ENCODE measurements around the gene NEUROG1. TPM values are rescaled to one million over a fixed set of nuclear protein-coding genes. Genes with fewer than 3 reads are reported as not detected.

NEUROG1 gene
- total RNA-seq, 1 experiment from 2014 or later = not detected

DNA sequence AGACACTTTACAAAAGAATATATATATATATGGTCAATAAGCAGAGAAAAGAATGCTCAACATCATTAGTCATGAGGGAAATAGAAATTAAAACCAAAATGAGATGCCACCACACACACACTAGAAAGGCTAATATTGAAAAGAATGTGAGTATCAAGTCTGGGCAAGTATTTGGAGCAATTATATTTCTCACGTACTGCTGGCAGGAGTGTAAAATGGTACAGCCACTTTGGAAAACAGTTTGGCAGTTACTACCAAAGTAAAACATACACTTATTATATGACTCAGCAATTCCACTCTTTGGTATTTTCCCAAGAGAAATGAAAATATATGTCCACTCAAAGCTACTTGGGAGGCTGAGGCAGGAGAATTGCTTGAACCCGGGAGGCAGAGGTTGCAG lies 29.8 kb downstream of the NEUROG1 start:
- H3K27ac ChIP-seq (ENCODE audit: low read depth, low read length, poor library complexity, severe bottlenecking) = no peak overlapping the region
- intact Hi-C loops (cut with micrococcal nuclease; ENCODE audit: unreplicated experiment) = no loop called here
- POLR2A ChIA-PET (ENCODE audit: low non-redundant PET) = interaction anchor here (0.7 kb wide), 1 partner anchor 23 kb away, joined by 14 read pairs; no protein-coding TSS in a partner anchor
- H3K9me3 ChIP-seq (ENCODE audit: low read depth, low read length, poor library complexity, severe bottlenecking) = no peaks in the 10 kb centered on the region
- TF ChIP-seq CTCF (conservative IDR thresholded peaks at IDR 0.05; ENCODE audit: low read depth, low read length) = no peak
- TF ChIP-seq EZH2 (IDR thresholded peaks at IDR 0.05; ENCODE audit: borderline replicate concordance, low read depth, low read length, poor library complexity, severe bottlenecking) = no peak
- BruUV-seq (replicated peaks) = no TSS peak
- DNase-seq (ENCODE audit: low spot score) = no peak
- H3K4me1 ChIP-seq (ENCODE audit: insufficient read depth, low read length, poor library complexity, severe bottlenecking) = no peaks in the 10 kb centered on the region
- no peaks in the 10 kb centered on the region for H3K36me3 ChIP-seq (ENCODE audit: insufficient read depth, low read length, poor library complexity, severe bottlenecking)
- CTCF ChIA-PET = no interaction called here
- no peak overlapping the region for H3K4me3 ChIP-seq (ENCODE audit: low read depth, low read length, poor library complexity, severe bottlenecking)
- H3K27me3 ChIP-seq (replicated peaks; ENCODE audit: insufficient read depth, low read depth, low read length, poor library complexity) = peaks cover 31% of the 10 kb centered on the region

DNA sequence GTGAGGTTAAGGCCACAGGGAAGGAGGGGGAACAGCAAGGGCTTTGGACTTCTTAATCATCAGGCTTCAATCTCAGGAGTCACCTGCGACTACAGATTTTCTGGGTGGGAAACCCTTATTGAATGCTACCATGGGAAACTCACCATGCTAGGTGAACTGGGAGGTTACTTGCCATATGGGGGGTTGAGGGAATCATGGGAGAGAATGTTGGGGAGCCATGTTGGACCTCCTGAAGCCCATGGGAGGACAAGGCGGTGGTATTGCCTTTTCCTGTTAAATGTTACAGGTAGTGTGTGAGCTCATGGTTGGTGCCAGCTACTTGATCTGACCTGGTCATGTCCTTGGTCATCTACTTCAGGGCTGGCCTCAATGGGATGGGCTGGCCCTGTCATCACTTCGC lies 31.4 kb downstream of the NEUROG1 start:
- TF ChIP-seq CTCF (conservative IDR thresholded peaks at IDR 0.05; ENCODE audit: low read depth, low read length) (no peak), EZH2 (IDR thresholded peaks at IDR 0.05; ENCODE audit: borderline replicate concordance, low read depth, low read length, poor library complexity, severe bottlenecking) (no peak)
- H3K9me3 ChIP-seq (ENCODE audit: low read depth, low read length, poor library complexity, severe bottlenecking) = no peaks in the 10 kb centered on the region
- ChIA-PET CTCF (no interaction called here), POLR2A (ENCODE audit: low non-redundant PET) (no interaction called here)
- H3K36me3 ChIP-seq (ENCODE audit: insufficient read depth, low read length, poor library complexity, severe bottlenecking) = no peaks in the 10 kb centered on the region
- no peak for DNase-seq (ENCODE audit: low spot score)
- no peaks in the 10 kb centered on the region for H3K4me1 ChIP-seq (ENCODE audit: insufficient read depth, low read length, poor library complexity, severe bottlenecking)
- peaks cover 15% of the 10 kb centered on the region for H3K27me3 ChIP-seq (replicated peaks; ENCODE audit: insufficient read depth, low read depth, low read length, poor library complexity)
- H3K27ac ChIP-seq (ENCODE audit: low read depth, low read length, poor library complexity, severe bottlenecking) = no peak overlapping the region
- no peak overlapping the region for H3K4me3 ChIP-seq (ENCODE audit: low read depth, low read length, poor library complexity, severe bottlenecking)
- BruUV-seq (replicated peaks) = no TSS peak
- intact Hi-C loops (cut with micrococcal nuclease; ENCODE audit: unreplicated experiment) = no loop called here

- DNase-seq (ENCODE audit: low spot score) = no peak
- CTCF ChIA-PET = no interaction called here
Observed at GRCh38 chr5:135503871-135504270, 31.9 kb downstream of the NEUROG1 start.

More at GRCh38 chr5:135503871-135504270, 31.9 kb downstream of the NEUROG1 start:
- POLR2A ChIA-PET (ENCODE audit: low non-redundant PET) = no interaction called here
- H3K27me3 ChIP-seq (replicated peaks; ENCODE audit: insufficient read depth, low read depth, low read length, poor library complexity) = peaks cover 10% of the 10 kb centered on the region
- no peak overlapping the region for H3K27ac ChIP-seq (ENCODE audit: low read depth, low read length, poor library complexity, severe bottlenecking)
- no peaks in the 10 kb centered on the region for H3K4me1 ChIP-seq (ENCODE audit: insufficient read depth, low read length, poor library complexity, severe bottlenecking)
- intact Hi-C loops (cut with micrococcal nuclease; ENCODE audit: unreplicated experiment) = no loop called here
- no peaks in the 10 kb centered on the region for H3K36me3 ChIP-seq (ENCODE audit: insufficient read depth, low read length, poor library complexity, severe bottlenecking)
- no peak overlapping the region for H3K4me3 ChIP-seq (ENCODE audit: low read depth, low read length, poor library complexity, severe bottlenecking)
- H3K9me3 ChIP-seq (ENCODE audit: low read depth, low read length, poor library complexity, severe bottlenecking) = no peaks in the 10 kb centered on the region
- no TSS peak for BruUV-seq (replicated peaks)
- no peak for TF ChIP-seq EZH2 (IDR thresholded peaks at IDR 0.05; ENCODE audit: borderline replicate concordance, low read depth, low read length, poor library complexity, severe bottlenecking)
- no peak for TF ChIP-seq CTCF (conservative IDR thresholded peaks at IDR 0.05; ENCODE audit: low read depth, low read length)
